ENCODE measurements around the gene VPS25.

GRCh38 chr17:42782166-42783061, 9.2 kb downstream of the VPS25 start:
- no peak for TF ChIP-seq CTCF (IDR thresholded peaks at IDR 0.05)
- TF ChIP-seq EP300 (IDR thresholded peaks at IDR 0.05; ENCODE audit: low read depth), result no peak
- no peak for TF ChIP-seq POLR2AphosphoS5 (IDR thresholded peaks at IDR 0.05)
